Testis (tissue), 2 donors: ENCODE measurements around the gene FRMPD4.

Experiments used
- POLR2A ChIP-seq: fragments of 450-650 bp; IDR thresholded peaks from one replicate; pipeline ENCODE4 v1.6.1; 2017; ENCODE audit warnings: antibody characterized with exemption, mild to moderate bottlenecking, moderate library complexity
- TF ChIP-seq, protein P1 (sequence below), 3 experiments: fragments of 450-650 bp in 2 of 3; fragments of 200-600 bp in 1 of 3; sonication (generic) in 1 of 3; IDR thresholded peaks; one replicate each; pipeline ENCODE4 v1.5.1; 2016 to 2019; ENCODE audit warnings: antibody characterized with exemption in 3 of 3, mild to moderate bottlenecking in 2 of 3, moderate library complexity in 1 of 3

DNA sequence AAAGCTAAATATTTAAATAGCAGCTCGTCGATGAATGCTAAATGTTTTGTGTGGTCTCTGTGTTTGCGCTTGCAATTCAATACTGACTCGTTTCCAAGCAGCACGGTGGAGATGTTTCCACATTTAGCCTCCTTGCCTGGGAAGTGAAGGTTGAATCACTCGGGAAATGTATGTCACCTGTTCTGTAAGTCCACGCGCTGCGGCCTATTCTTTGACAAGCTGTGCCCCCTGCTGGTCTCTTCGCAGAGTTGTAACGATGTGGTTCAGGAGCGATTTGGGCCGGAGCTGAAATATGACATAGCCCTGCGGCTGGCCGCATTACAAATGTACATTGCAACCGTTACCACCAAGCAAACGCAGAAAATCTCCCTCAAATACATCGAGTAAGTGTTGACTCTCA, 563.4 kb downstream of the FRMPD4 start:
- TF ChIP-seq, protein P1, sequence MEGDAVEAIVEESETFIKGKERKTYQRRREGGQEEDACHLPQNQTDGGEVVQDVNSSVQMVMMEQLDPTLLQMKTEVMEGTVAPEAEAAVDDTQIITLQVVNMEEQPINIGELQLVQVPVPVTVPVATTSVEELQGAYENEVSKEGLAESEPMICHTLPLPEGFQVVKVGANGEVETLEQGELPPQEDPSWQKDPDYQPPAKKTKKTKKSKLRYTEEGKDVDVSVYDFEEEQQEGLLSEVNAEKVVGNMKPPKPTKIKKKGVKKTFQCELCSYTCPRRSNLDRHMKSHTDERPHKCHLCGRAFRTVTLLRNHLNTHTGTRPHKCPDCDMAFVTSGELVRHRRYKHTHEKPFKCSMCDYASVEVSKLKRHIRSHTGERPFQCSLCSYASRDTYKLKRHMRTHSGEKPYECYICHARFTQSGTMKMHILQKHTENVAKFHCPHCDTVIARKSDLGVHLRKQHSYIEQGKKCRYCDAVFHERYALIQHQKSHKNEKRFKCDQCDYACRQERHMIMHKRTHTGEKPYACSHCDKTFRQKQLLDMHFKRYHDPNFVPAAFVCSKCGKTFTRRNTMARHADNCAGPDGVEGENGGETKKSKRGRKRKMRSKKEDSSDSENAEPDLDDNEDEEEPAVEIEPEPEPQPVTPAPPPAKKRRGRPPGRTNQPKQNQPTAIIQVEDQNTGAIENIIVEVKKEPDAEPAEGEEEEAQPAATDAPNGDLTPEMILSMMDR (IDR thresholded peaks at IDR 0.05), result peak; percentile 23 to 54 (median 37)
- TF ChIP-seq POLR2A, result no peak
